ENCODE measurements around the gene WFDC1. TPM values are rescaled to one million over a fixed set of nuclear protein-coding genes. Genes with fewer than 3 reads are reported as not detected.

WFDC1 gene
- total RNA-seq, 3 donors from 2014 or later = 0.16 to 3.3 (median 1.3) TPM

DNA sequence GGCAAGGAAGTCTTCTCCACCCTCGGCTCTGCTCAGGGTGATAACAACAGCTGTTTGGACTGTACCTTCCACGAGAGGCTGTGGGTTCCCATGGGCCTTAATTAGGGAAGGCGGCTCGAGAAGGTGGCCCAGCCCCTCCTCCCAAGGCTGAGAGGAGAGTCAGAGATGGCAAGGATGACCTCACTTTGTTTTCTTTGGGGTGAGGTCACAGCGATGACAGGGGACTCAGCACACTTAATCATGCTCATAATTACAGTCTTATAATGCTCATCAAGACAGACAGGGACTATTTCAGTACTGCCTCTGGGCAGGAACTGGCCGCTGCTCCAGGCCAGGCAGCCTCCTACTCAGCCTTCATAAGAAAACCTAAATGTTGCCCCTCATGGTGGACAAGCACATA lies 19.7 kb downstream of the WFDC1 start:
- H3K27me3 ChIP-seq = no peaks in the 10 kb centered on the region
- no peak overlapping the region for H3K27ac ChIP-seq
- H3K4me1 ChIP-seq = no peaks in the 10 kb centered on the region
- H3K36me3 ChIP-seq = no peaks in the 10 kb centered on the region
- intact Hi-C loops (cut with DNase I; ENCODE audit: low total_unique reads) = no loop called here
- H3K9me3 ChIP-seq = peaks cover 0 to 7% of the 10 kb centered on the region in 2 donors
- TF ChIP-seq POLR2A (IDR thresholded peaks at IDR 0.05) (no peak), POLR2AphosphoS5 (IDR thresholded peaks at IDR 0.05) (no peak)
- TF ChIP-seq, protein P1, sequence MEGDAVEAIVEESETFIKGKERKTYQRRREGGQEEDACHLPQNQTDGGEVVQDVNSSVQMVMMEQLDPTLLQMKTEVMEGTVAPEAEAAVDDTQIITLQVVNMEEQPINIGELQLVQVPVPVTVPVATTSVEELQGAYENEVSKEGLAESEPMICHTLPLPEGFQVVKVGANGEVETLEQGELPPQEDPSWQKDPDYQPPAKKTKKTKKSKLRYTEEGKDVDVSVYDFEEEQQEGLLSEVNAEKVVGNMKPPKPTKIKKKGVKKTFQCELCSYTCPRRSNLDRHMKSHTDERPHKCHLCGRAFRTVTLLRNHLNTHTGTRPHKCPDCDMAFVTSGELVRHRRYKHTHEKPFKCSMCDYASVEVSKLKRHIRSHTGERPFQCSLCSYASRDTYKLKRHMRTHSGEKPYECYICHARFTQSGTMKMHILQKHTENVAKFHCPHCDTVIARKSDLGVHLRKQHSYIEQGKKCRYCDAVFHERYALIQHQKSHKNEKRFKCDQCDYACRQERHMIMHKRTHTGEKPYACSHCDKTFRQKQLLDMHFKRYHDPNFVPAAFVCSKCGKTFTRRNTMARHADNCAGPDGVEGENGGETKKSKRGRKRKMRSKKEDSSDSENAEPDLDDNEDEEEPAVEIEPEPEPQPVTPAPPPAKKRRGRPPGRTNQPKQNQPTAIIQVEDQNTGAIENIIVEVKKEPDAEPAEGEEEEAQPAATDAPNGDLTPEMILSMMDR (IDR thresholded peaks at IDR 0.05) = no peak
- no peak overlapping the region for H3K4me3 ChIP-seq
- DNase-seq (ENCODE audit: low spot score in 2 of 2) = no peak

DNA sequence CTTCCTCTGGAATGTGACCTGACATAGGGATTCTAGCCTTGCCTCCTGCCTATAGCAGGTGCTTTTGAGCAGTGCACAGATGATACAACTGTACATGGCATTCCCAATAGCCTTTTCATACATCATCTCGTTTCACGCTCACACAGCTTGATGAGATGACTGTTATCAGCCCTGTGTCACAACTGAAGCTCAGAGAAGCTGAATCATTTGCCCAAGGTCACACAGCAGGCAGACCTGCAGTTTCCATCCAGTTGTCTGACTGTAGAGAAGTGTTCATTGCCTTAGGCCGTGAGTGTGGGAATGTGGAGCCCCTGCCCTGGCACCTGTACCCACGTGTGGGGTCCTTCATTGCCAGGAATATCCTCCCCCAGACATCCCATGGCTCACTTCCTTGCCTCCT lies 20.1 kb downstream of the WFDC1 start:
- Histone ChIP-seq H3K27ac (no peak overlapping the region), H3K4me1 (no peaks in the 10 kb centered on the region), H3K9me3 (peaks cover 0 to 7% of the 10 kb centered on the region in 2 donors), H3K36me3 (no peaks in the 10 kb centered on the region), H3K4me3 (no peak overlapping the region), H3K27me3 (no peaks in the 10 kb centered on the region)
- DNase-seq (ENCODE audit: low spot score in 2 of 2) = no peak
- intact Hi-C loops (cut with DNase I; ENCODE audit: low total_unique reads) = no loop called here
- TF ChIP-seq, protein P1 (IDR thresholded peaks at IDR 0.05) = no peak
- no peak for TF ChIP-seq POLR2A (IDR thresholded peaks at IDR 0.05)
- no peak for TF ChIP-seq POLR2AphosphoS5 (IDR thresholded peaks at IDR 0.05)

DNA sequence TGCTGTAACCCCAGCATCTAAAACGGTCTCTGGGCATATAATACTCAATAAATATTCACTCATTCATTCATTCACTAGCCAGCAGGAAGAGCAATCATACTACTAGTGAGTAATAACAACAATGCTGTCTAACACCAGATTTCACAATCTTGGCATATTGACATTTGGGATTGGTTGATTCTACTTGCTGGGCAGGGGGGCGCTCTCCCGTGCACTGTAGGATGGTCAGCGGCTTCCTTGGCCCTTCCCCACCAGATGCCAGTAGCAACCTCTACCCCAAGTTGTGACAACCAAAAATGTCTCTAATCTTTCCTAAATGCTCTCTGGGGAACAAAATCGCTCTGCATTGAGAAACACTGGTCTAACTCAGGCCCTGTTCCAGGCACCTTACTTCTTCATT lies 20.7 kb downstream of the WFDC1 start:
- intact Hi-C loops (cut with DNase I; ENCODE audit: low total_unique reads) = no loop called here
- no peaks in the 10 kb centered on the region for H3K4me1 ChIP-seq
- no peak for DNase-seq (ENCODE audit: low spot score in 2 of 2)
- no peak overlapping the region for H3K27ac ChIP-seq
- H3K9me3 ChIP-seq = peaks cover 0 to 7% of the 10 kb centered on the region in 2 donors
- H3K4me3 ChIP-seq = no peak overlapping the region
- H3K36me3 ChIP-seq = no peaks in the 10 kb centered on the region
- H3K27me3 ChIP-seq = no peaks in the 10 kb centered on the region
- TF ChIP-seq, protein P1 (IDR thresholded peaks at IDR 0.05) = no peak
- TF ChIP-seq POLR2AphosphoS5 (IDR thresholded peaks at IDR 0.05) (no peak), POLR2A (IDR thresholded peaks at IDR 0.05) (no peak)

DNA sequence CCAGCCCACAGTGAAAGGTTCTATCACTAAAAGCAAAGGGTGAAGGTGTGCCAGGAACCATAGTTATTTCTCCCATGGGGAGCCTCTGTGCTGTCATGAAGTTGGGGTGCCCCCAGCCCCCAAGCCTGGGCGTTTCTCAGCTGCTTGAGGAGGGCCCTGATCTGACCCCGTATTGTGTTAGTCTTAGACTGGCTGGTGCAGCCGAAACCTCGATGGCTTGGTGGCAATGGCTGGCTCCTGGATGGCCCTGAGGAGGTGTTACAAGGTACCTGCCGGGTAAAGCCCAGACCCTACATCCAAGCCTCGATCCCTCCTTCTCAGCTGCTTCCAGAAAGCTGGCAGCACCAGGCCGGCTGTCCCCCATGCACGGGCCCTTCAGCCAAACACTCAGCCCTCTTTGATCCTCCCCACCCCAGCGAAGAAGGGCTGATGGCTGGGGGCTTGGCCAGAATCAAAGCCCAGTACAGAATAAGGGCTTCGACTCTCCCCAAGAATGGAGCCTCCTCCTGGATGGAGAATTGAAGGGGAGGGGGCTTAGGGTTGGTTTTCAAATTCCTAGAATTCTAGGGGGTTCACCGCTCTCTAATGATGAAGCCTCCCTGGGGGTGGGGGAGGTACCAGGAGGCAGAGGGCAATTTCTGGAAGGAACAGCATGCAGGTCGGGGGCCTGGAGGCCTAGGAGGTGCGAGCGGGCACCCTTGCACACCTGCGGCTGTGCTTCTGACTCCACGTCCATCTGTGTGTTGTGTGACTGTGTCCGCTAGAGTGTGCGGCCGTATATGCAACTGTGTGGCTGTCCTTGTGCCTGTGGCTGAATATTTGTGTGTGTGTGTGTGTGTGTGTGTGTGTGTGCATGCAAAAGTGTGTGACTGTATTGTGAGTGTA lies 23.7 kb downstream of the WFDC1 start:
- no peaks in the 10 kb centered on the region for H3K27me3 ChIP-seq
- H3K9me3 ChIP-seq = peaks cover 0 to 7% of the 10 kb centered on the region in 2 donors
- intact Hi-C loops (cut with DNase I; ENCODE audit: low total_unique reads) = no loop called here
- DNase-seq (ENCODE audit: low spot score in 2 of 2) = no peak
- no peaks in the 10 kb centered on the region for H3K4me1 ChIP-seq
- no peak overlapping the region for H3K4me3 ChIP-seq
- no peaks in the 10 kb centered on the region for H3K36me3 ChIP-seq
- TF ChIP-seq POLR2AphosphoS5 (IDR thresholded peaks at IDR 0.05) (no peak), POLR2A (IDR thresholded peaks at IDR 0.05) (no peak)
- TF ChIP-seq, protein P1 (IDR thresholded peaks at IDR 0.05) = no peak
- H3K27ac ChIP-seq = no peak overlapping the region

DNA sequence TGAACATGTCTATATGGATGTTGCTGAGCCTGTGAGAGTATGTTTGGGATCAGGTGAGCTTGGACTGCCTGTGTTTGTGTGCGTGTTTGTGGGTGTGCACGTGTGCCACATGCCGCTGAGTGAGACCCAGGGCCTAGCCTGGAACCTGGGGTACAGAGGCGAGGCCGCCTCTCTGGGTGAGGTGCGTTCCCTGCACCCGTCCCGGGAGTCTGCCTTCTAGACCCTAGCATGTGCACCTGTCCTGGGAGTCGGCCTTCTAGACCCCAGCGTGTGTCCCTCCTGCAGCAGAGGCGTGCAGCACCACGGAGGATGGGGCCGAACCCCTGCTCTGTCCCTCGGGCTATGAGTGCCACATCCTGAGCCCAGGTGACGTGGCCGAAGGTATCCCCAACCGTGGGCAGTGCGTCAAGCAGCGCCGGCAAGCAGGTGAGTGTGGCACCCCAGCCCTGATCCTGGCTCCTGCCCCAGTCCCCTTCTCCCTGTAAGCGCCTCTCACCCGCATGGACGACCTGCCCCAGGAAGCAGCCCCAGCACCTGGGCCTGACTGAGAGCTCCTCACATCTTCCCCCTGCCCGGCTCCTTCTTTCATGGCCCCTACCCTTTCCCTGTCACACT lies 24.6 kb downstream of the WFDC1 start:
- peaks cover 0 to 7% of the 10 kb centered on the region in 2 donors for H3K9me3 ChIP-seq
- TF ChIP-seq, protein P1 (IDR thresholded peaks at IDR 0.05) = no peak
- TF ChIP-seq POLR2A (IDR thresholded peaks at IDR 0.05) = no peak
- TF ChIP-seq POLR2AphosphoS5 (IDR thresholded peaks at IDR 0.05) = no peak
- no peak overlapping the region for H3K27ac ChIP-seq
- intact Hi-C loops (cut with DNase I; ENCODE audit: low total_unique reads) = no loop called here
- H3K4me3 ChIP-seq = no peak overlapping the region
- H3K36me3 ChIP-seq = no peaks in the 10 kb centered on the region
- no peaks in the 10 kb centered on the region for H3K27me3 ChIP-seq
- DNase-seq (ENCODE audit: low spot score in 2 of 2) = no peak
- H3K4me1 ChIP-seq = no peaks in the 10 kb centered on the region
